GM19324 (cell line): ENCODE data around the gene TNPO2.
"Not testable (repeated sequence)": the region's sequence is repeated elsewhere in the genome, so short reads cannot be mapped to it uniquely, and the experiment has no call there.

Experiments
- ATAC-seq: cut with Tn5 transposase; IDR thresholded peaks from one replicate; pipeline ENCODE4 v1.9.1; 2021; ENCODE audit warnings: mild to moderate bottlenecking, moderate library complexity; ENCODE audit not compliant: unreplicated experiment, low FRiP score

TNPO2 gene

DNA sequence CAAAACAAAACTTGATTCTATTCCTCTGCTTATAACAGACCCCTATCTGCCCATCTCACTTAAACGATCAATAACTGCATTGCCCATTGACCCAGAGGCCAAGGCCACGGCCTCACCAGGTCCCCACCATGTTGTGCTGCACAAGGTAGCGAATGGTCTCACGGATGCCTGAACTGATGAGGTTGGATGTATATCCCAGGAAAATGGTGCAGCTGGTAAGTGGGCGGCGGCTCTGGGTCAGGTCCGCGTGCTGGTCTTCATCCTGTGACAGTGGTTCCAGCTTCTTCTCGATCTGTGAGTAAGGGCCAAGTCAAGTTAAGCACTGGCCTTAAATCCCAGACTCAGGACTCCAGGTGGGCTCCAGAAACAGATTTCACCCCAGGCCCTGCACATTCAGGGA lies 43.7 kb downstream of the TNPO2 start:
- no peak for ATAC-seq

DNA sequence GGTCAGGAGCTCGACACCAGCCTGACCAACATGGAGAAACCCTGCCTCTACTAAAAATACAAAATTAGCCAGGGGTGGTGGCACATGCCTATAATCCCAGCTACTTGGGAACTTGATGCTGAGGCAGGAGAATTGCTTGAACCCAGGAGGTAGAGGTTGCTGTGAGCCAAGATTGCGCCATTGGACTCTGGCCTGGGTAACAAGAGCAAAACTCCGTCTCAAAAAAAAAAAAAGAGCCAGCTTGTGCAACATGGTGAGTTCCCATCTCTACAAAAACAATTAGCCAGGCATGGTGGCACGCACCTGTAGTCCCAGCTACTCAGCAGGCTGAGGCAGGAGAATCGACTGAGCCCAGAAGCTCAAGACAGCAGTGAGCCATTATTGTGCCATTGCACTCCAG lies 45.7 kb downstream of the TNPO2 start:
- not testable (repeated sequence) for ATAC-seq

DNA sequence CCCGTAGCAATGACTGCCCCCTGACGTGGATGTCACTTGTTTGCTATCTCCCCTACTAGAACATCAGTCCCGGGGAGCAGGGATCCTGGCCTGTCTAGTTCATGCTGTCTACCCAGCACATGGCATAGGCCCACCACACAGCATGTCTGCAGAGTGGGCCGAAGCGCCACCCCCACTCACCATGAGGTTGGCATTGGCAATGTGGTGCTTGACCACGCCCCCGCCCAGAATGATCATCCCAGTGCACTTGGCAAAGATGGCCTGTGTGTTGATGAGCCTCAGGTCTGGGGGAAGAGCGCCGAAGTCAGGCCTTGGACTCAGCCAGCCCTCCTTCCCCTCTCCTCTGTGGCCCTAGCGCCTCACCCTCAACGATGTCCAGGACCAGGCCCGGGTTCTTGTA lies 46.8 kb downstream of the TNPO2 start:
- no peak for ATAC-seq

DNA sequence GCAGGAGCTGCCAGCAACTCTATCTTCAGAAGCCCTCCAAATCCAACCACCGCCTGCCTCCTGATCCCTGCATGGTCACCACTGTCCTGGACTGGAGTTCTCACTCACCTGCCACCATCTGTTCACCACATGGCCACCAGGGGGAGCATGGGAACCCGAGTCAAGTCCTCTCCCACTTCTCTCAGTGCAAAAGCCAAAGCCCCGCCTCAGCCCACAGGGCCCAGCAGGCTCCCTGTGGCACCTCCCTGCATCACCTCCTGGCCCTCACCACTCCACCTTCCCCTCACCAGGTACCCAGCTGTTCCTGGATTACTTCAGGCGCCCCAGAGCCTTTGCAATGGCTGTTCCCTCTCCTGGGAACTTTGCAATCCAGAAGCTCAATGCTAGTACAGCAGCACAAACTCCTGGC lies 47.3 kb downstream of the TNPO2 start:
- no peak for ATAC-seq

DNA sequence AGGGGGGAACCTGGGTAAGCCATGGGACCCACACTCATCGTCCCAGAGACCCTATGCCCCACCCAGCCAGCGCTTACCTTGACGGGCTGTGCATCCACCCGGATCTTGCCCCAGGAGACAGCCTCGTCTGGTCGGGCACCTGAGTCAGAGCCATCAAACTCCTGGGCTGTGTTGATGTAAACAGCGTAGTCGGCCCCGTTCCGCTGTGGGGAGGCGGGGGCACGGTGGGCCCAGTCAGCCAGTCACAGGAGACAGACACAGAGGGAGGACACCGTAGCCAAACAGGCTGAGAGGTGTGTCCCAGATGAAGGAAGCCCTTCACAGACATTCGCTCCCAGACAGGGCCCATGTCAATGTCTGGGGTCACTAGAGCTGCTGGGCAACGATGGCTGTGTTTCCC lies 47.8 kb downstream of the TNPO2 start:
- ATAC-seq, result no peak

DNA sequence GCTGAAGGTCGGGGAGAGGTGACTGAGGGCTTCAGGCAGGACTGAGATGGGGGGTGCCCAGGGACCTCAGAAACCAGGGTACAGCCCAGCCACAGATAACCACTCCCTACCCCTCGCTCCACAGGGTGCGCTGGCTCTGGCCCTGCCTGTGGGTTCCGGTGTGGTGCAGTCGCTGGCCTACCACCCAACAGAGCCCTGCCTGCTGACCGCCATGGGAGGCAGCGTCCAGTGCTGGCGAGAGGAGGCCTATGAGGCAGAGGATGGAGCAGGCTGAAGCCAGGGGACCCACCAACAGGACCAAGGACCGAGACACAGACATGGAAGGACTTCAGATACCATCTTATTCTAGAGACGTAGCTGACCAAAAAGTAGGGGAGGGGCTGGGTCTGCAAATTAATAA lies 48.3 kb downstream of the TNPO2 start:
- ATAC-seq, result no peak

DNA sequence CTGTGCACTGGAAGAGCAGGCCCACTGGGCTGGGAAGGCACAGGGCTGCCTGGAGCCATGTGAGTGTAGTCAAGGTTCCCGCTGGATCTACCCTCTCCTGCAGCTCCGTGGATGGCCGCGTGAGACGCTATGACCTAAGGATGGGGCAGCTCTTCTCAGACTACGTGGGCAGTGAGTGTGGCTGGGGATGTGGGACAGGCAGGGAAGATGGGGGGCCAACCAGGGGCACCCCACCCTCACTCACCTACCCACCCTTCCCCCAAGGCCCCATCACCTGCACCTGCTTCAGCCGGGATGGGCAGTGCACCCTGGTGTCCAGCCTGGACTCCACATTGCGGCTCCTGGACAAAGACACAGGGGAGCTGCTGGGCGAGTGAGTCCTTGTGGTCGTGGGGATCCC lies 51.0 kb downstream of the TNPO2 start:
- ATAC-seq, result no peak

DNA sequence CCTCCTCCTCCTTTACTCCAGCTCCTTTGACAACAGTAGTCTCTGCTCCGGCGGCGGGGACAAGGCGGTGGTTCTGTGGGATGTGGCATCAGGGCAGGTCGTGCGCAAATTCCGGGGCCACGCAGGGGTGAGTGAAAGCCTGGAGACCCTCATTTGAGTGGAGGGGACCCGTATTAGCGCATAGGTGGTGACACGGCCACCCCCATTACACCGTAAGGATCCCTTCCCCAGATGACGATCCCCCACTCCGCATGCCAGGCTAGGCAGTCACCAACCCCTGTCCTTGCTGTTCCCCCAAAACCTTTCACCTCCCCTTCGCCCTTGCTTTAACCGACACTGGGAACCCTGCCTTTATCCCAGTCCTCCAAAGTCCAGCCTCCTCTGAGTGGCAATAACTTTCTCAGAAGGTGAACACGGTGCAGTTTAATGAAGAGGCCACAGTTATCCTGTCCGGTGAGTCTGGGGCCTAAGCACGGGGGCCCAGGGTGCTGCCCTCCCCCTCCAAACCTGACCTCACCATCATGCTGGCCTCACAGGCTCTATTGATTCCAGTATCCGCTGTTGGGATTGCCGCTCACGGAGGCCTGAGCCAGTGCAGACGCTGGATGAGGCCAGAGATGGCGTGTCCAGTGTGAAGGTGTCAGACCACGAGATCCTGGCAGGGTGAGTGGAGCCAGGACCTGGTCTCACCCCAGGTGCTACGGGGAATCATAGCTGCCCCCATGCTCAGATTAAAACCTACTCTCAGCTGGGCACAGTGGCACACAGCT lies 53.4 kb downstream of the TNPO2 start:
- ATAC-seq, result no peak

DNA sequence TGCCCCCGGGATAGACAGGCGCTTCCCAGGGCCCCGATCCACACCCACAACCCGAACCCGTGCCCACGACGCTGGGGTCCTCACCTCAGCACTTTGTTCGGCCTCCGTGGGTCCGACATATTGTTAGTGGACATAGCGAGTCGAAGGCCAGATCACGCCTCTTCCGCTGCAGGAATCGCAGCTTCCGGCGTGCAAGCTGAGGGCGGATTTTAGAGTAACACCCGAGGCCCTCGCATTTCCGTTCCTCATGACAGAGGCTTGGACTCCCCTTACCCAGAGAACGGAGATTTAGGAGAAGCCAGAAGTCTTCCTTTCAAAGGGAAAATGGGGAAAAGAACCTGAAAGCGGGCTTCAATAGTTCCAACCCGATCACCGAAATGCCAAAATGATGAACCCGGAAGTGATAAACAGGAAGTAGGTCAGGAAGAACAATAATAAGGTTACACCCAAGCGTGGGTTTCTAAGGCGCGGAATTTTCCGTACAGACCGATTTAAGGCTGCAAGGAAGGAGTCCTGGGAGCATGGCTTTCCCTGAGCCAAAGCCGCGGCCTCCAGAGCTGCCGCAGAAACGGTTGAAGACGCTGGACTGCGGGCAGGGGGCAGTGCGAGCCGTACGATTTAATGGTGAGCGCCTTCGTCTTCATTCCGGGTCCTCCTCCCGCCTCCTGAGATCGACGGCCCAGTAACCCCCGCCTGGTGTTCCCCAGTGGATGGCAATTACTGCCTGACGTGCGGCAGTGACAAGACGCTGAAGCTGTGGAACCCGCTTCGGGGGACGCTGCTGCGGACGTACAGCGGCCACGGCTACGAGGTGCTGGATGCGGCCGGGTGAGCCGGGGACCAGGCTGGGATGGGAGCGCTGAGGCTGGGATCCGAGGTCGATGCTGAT lies 54.2 kb downstream of the TNPO2 start:
- ATAC-seq, result peak; percentile 42

DNA sequence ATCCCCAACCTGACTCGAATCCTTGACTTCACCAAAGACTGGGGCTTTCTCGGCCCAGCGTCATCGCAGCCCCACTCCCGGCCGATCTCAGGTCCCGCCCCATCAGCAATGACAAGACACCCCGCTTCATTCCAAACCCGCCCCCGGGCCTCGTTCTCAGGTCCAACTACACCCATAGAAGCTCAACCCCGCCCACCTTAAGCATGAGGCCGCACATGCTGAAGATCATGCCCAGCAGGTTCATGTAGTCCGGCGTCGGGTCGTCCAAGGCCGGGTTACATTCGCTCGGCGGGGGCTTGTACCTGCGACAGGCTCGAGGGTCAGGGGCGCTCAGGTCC lies 54.8 kb downstream of the TNPO2 start:
- ATAC-seq, result peak; percentile 6

DNA sequence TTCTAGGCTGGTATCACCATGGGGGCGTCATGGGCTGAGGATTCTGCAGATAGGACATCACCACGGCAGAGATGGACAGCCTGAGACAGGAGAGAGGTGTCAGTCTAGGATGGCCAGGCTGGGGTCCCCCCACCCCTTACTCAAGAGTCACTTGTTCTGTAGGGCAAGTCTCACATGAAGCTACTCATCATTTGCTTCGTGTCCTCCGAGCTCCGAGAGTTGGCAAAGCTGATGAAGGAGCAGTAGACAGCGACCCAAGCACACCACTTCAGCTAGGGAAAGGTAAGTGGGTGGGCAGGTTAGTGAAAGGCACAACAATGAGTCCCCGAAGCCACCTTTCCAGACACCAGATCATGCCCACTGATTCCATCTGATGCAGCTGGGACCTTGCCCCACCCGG lies 55.4 kb downstream of the TNPO2 start:
- no peak for ATAC-seq

DNA sequence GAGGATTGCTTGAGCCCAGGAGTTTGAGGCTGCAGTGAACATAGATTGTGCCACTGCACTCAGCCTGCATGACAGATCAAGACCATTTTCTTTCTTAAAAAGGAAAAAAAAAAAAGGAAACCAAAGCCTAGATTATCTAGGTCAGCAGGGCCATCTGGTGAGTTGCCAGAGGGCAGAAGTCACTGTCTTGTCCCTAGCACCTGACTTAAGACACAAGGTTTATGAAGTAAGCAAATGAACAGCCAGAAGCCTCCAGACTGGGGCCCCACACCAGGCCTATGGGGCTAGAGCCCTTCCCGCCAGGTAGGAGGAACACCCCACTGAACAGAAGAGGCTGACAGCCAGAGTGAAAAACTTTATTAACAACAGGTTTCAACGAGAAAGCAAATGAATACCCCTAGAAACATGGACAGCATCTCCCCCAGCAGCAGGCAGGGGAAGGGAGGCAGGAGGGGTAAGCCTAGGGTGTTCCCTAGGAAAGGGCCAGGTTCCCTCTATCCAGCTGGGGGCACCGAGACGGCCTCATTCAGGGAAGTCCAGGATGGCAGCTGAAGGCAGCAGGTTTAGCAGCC lies 55.9 kb downstream of the TNPO2 start:
- no peak for ATAC-seq

DNA sequence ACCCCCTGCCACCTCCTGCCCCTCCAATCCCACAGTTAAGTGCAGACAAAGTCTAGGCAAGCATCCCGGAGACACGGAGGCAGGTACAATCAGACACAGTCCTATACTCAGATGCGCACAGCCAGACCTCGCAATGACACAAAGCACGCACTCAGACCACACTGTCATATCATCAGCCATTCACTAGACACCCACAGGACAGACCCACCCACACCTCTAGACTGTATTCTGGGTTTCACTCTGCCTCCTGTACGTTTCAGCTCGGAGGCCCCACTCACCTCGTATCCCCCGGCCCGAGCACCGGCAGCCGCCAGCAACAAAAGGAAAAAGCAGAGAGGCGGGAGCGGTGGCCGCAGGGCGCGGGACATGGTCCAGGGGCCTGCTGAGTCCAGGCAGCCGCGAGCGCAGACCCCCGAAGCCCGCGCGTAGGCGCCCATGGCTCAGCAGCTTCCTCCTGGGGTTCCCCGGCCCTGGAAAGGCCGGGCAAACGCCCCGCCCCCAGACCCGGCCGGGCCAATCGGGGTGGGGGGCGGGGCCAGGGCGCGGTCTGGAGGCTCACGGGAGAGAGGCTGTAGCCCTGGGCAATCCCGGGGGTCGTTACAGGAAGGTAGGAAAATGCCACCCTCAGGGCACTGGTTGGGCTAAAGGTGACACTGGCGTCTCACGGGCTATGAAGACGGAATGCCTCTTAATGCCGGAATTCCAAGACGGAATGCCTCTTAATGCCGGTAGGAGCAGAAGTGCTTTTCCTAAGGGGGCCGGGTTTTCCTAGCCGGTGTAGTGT lies 57.3 kb downstream of the TNPO2 start, which contains the start of the genes MAN2B1 and WDR83:
TSS of gene MAN2B1 (minus strand) at position 478 of the 784 bp plus-strand sequence. CDS start at position 437, 41 bp downstream.
TSS of gene WDR83 (plus strand) at position 543 of the 784 bp plus-strand sequence. CDS start 2,984 bp downstream, outside the sequence.
- ATAC-seq, result peak; percentile 49

DNA sequence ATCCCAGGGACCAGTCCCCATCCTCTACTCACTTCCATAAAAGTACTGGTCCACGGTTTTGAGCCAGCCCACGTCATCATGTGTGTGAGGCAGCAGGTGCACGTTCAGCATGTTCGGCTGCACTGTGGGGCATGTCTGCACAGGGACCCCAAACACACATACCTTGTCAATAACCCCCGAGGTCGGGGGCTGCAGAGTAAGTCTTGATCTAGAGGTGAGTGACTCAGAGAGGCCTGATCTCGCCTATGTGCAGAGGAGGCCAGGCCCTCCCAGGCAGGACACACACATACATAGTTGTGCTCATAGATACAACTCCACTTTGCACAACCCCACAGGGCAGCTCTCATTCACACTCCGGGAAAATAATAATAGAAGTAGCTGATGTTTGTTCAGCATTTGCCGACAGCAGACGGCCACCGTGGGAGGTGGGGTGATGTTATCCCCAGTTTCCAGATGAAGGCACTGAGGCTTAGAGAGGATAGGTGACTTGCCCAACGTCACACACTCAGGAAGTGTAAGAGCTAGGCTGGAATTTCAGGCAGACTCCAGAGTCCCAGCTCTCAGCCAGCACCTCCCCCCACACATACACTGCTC lies 58.0 kb downstream of the TNPO2 start:
- ATAC-seq, result no peak

DNA sequence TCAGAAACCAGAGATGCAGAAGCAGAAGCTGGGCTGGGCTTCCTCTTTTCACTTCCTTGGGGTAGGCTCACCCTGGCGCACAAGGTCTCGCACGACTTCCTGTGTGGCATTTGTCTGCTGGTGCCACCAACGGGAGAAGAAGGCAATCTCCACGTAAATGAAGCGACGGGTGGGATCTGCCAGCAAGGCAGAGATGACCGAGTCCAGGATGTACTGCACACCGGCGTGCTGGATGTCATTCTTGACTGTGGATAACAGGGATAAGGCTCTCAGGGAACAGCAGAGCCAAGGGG lies 58.5 kb downstream of the TNPO2 start:
- no peak for ATAC-seq

DNA sequence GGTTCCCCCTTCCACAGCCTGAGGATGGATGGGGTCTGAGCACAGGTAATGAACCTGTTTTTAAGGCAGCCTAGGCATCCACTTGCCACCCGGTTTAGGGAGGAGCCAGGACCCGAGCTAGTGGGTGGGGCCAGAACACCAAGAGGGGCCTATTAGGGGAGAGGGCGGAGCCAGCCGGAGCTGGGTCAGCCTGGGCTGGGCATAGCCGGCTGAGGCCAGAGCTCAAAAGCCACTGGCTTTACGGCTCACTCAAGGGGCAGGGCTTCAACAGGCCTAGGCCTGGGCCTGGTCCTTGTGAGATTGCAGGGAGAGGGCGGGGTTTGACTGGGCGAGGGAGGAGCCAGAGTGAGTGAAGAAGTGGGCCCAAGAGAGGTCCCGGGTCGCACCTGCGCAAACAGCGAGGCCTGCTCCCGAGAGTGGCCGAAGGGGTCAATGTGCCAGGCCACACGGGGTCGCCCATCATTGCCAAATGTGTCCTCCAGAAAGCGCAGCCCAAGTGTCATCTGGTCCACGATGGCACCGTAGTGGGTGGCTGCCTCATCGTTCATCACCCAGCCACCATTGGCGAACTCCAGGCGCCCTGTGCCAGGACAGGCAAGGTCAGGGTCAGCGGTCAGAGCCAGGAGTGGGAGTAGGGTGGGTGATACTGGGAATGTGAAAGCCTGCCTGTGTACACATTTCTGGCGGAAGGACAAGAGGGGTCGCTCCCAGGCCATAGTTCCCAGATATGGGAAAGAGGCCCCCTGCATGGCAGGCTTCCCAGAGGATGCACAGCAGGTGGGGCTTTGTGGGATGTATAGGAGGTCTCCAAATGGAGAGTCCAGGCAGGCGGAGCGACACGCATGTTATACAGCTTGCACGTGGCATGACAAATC lies 59.1 kb downstream of the TNPO2 start:
- ATAC-seq, result no peak

DNA sequence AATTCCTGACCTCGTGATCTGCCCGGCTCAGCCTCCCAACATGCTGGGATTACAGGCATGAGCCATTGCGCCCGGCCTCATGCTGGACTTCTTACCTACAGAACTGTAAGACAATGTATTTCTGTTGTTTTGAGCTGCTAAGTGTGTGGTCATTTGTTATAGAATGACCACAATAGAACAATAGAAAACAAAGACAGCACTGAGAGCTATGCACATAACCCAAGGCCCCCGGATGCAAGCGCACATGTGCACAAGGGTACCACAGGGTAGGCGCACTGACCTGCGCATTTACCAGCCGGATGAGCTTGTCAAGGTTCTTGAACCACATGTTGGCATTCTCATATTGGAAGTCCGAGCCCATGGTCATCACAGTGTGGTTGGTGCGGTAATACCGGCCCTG lies 62.8 kb downstream of the TNPO2 start:
- no peak for ATAC-seq

DNA sequence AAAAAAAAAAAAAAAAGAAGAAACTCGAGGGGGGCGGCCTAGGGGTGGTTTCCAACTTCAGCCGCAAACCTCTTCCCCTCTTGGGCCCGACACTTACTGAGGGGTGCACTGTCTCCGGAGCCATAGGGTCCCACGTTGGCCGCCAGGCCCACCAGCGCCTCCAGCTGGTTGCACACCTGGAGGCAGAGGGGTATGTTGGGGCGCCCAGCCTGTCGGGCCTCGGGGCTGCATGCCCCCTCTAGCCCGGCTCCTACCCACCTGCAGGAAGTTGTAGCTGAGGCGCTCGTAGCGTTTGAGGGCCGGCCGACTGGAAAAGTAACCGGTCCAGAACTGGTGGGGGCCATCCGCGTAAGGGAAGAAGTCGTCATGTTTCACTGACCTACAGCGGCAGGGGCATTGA lies 65.8 kb downstream of the TNPO2 start:
- no peak for ATAC-seq

DNA sequence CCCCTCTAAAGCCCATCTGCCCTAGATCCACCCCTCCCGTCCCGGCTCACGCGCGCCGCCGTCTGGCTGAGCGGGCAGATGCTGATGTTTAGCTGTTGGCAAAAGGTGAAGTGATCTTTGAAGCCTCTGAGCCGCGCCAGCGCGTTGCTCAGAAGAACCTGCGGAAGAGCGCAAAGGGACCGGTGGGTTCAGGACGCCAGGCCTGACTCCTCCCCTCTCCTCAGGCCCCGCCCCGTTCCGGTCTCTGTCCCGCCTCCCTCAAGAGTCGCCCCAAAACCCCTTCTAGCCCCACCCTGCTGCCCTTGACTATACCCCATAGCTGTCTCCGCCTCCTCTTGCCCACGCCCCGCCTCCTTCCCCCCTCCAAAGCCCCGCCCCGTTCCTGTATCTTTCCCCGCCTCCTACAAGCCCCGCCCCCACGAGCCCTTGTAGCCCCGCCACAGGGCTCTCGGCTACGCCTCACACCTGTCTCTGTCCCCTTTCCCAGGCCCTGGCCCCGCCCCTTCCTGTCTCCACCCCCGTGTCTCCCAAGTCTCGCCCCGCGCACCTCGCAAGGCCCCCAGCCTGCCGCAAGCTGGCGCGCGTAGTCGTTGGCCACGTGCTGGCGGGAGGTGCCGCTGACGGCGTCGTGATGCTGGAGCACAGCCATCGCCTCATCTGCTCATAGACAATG lies 66.7 kb downstream of the TNPO2 start:
- no peak for ATAC-seq
